Activated T-cell treated with anti-CD3 and anti-CD28 coated beads, Interleukin-2, amount 50 U/mL, for 4 hours (primary cell): ENCODE results near the gene CAMSAP3. TPM values are rescaled to one million over a fixed set of nuclear protein-coding genes. Genes with fewer than 3 reads are reported as not detected.

ENCODE experiments used
- ATAC-seq, 2 donors: fragments of 200-7000 bp; cut with Tn5 transposase; one replicate each; pipeline ENCODE4 v1.10.0; 2021
- DNase-seq: peaks from one replicate; pipeline ENCODE4 v3.0.0-alpha.2; 2020
- H3K27me3 Mint-ChIP-seq: one replicate; pipeline ENCODE4 v1.8.0; 2021; ENCODE audit warnings: low read depth, mixed read lengths
- H3K36me3 Mint-ChIP-seq: one replicate; pipeline ENCODE4 v1.8.0; 2022; ENCODE audit warnings: mixed read lengths; ENCODE audit not compliant: insufficient read depth
- H3K4me1 Mint-ChIP-seq: one replicate; pipeline ENCODE4 v1.8.0; 2021; ENCODE audit warnings: low read depth, mixed read lengths
- H3K4me3 Mint-ChIP-seq: one replicate; pipeline ENCODE4 v1.8.0; 2021; ENCODE audit warnings: mild to moderate bottlenecking, moderate library complexity, mixed read lengths
- H3K9me3 Mint-ChIP-seq: one replicate; pipeline ENCODE4 v1.8.0; 2021; ENCODE audit warnings: mixed read lengths
- total RNA-seq, 3 donors: library from RNA; stranded (reverse); gene quantifications; one replicate each; pipeline ENCODE4 v1.2.1, GENCODE V29; 2021

Gene CAMSAP3
- total RNA-seq, 3 donors from 2014 or later: 0.34 to 0.38 (median 0.38) TPM

GRCh38 chr19:7614859-7615741 lies 19.4 kb downstream of the CAMSAP3 start:
- Mint-ChIP-seq H3K4me3 (no peak overlapping the region), H3K9me3 (no peaks in the 10 kb centered on the region), H3K36me3 (peaks cover 8% of the 10 kb centered on the region), H3K4me1 (no peaks in the 10 kb centered on the region), H3K27me3 (no peaks in the 10 kb centered on the region)
- DNase-seq (no peak), ATAC-seq (no peak)

GRCh38 chr19:7617172-7617571 lies 21.5 kb downstream of the CAMSAP3 start:
- Mint-ChIP-seq H3K27me3 (no peaks in the 10 kb centered on the region), H3K4me3 (no peak overlapping the region), H3K36me3 (peaks cover 15% of the 10 kb centered on the region), H3K4me1 (no peaks in the 10 kb centered on the region), H3K9me3 (no peaks in the 10 kb centered on the region)
- DNase-seq (no peak), ATAC-seq (no peak)

GRCh38 chr19:7617735-7618134 lies 22.1 kb downstream of the CAMSAP3 start:
- H3K27me3 Mint-ChIP-seq: no peaks in the 10 kb centered on the region

GRCh38 chr19:7618348-7618747 lies 22.7 kb downstream of the CAMSAP3 start:
- H3K9me3 Mint-ChIP-seq: no peaks in the 10 kb centered on the region
- no peak for ATAC-seq
- DNase-seq: no peak
- H3K4me3 Mint-ChIP-seq: no peak overlapping the region
- H3K4me1 Mint-ChIP-seq: no peaks in the 10 kb centered on the region
- H3K36me3 Mint-ChIP-seq: peaks cover 21% of the 10 kb centered on the region
- no peaks in the 10 kb centered on the region for H3K27me3 Mint-ChIP-seq

More at GRCh38 chr19:7617735-7618134, 22.1 kb downstream of the CAMSAP3 start:
- no peaks in the 10 kb centered on the region for H3K4me1 Mint-ChIP-seq
- no peaks in the 10 kb centered on the region for H3K9me3 Mint-ChIP-seq
- H3K36me3 Mint-ChIP-seq: peaks cover 16% of the 10 kb centered on the region
- ATAC-seq: no peak
- no peak overlapping the region for H3K4me3 Mint-ChIP-seq
- no peak for DNase-seq

- ATAC-seq (no peak), DNase-seq (no peak)
- no peaks in the 10 kb centered on the region for H3K9me3 Mint-ChIP-seq
- H3K4me3 Mint-ChIP-seq: no peak overlapping the region
- H3K4me1 Mint-ChIP-seq: no peaks in the 10 kb centered on the region
- peaks cover 21% of the 10 kb centered on the region for H3K36me3 Mint-ChIP-seq
- no peaks in the 10 kb centered on the region for H3K27me3 Mint-ChIP-seq
Measured at GRCh38 chr19:7618771-7619510, 23.3 kb downstream of the CAMSAP3 start.

- no peak overlapping the region for H3K4me3 Mint-ChIP-seq
- H3K4me1 Mint-ChIP-seq: no peaks in the 10 kb centered on the region
- no peaks in the 10 kb centered on the region for H3K27me3 Mint-ChIP-seq
- H3K36me3 Mint-ChIP-seq: peaks cover 21% of the 10 kb centered on the region
- no peak for DNase-seq
- ATAC-seq: no peak
- H3K9me3 Mint-ChIP-seq: no peaks in the 10 kb centered on the region
Measured at GRCh38 chr19:7619671-7620441, 24.2 kb downstream of the CAMSAP3 start.

- ATAC-seq: no peak
- H3K4me3 Mint-ChIP-seq: no peak overlapping the region
- H3K4me1 Mint-ChIP-seq: no peaks in the 10 kb centered on the region
- DNase-seq: no peak
- no peaks in the 10 kb centered on the region for H3K27me3 Mint-ChIP-seq
- H3K36me3 Mint-ChIP-seq: peaks cover 23% of the 10 kb centered on the region
- no peaks in the 10 kb centered on the region for H3K9me3 Mint-ChIP-seq
Measured at GRCh38 chr19:7620442-7621412, 25.1 kb downstream of the CAMSAP3 start.

- no peaks in the 10 kb centered on the region for H3K9me3 Mint-ChIP-seq
- H3K4me1 Mint-ChIP-seq: peaks cover 12% of the 10 kb centered on the region
- H3K4me3 Mint-ChIP-seq: no peak overlapping the region
- no peaks in the 10 kb centered on the region for H3K27me3 Mint-ChIP-seq
- DNase-seq (no peak), ATAC-seq (peak in 1 of 2 donors; percentile 49)
- peaks cover 28% of the 10 kb centered on the region for H3K36me3 Mint-ChIP-seq
Measured at GRCh38 chr19:7622933-7623685, 27.4 kb downstream of the CAMSAP3 start.

GRCh38 chr19:7623725-7624603 lies 28.3 kb downstream of the CAMSAP3 start:
- H3K36me3 Mint-ChIP-seq: peaks cover 20% of the 10 kb centered on the region
- H3K4me3 Mint-ChIP-seq: no peak overlapping the region
- H3K4me1 Mint-ChIP-seq: peaks cover 20% of the 10 kb centered on the region
- DNase-seq (no peak), ATAC-seq (no peak)
- H3K9me3 Mint-ChIP-seq: no peaks in the 10 kb centered on the region
- no peaks in the 10 kb centered on the region for H3K27me3 Mint-ChIP-seq

GRCh38 chr19:7624810-7625209 lies 29.1 kb downstream of the CAMSAP3 start:
- Mint-ChIP-seq H3K4me1 (peaks cover 29% of the 10 kb centered on the region), H3K9me3 (no peaks in the 10 kb centered on the region), H3K36me3 (peaks cover 24% of the 10 kb centered on the region), H3K27me3 (no peaks in the 10 kb centered on the region), H3K4me3 (no peak overlapping the region)
- DNase-seq (no peak), ATAC-seq (no peak)

- ATAC-seq: no peak
- Mint-ChIP-seq H3K27me3 (no peaks in the 10 kb centered on the region), H3K9me3 (no peaks in the 10 kb centered on the region), H3K4me3 (no peak overlapping the region), H3K36me3 (peaks cover 24% of the 10 kb centered on the region), H3K4me1 (peaks cover 39% of the 10 kb centered on the region)
- no peak for DNase-seq
Measured at GRCh38 chr19:7625763-7626372, 30.2 kb downstream of the CAMSAP3 start.

- ATAC-seq: no peak
- H3K36me3 Mint-ChIP-seq: peaks cover 21% of the 10 kb centered on the region
- no peaks in the 10 kb centered on the region for H3K9me3 Mint-ChIP-seq
- H3K27me3 Mint-ChIP-seq: no peaks in the 10 kb centered on the region
- H3K4me1 Mint-ChIP-seq: peaks cover 42% of the 10 kb centered on the region
- no peak for DNase-seq
- H3K4me3 Mint-ChIP-seq: peak overlapping the region; percentile 42
Measured at GRCh38 chr19:7627166-7627565, 31.5 kb downstream of the CAMSAP3 start.
